H1 (cell line): ENCODE data around the gene SPTBN4. TPM values are rescaled to one million over a fixed set of nuclear protein-coding genes. Genes with fewer than 3 reads are reported as not detected.

Experiments used
- CTCF ChIA-PET: fragments of 300-600 bp; sonication (Branson Sonifier 250); formaldehyde crosslinking; loops from one replicate; lab custom pipeline; 2021; ENCODE audit not compliant: partially characterized antibody; lab: Charles Lee
- POLR2A ChIA-PET: fragments of 300-600 bp; sonication (Branson Sonifier 250); formaldehyde crosslinking; loops from one replicate; lab custom pipeline; 2021; ENCODE audit warnings: inconsistent platforms; ENCODE audit not compliant: partially characterized antibody; lab: Charles Lee
- DNase-seq, 2 experiments: peaks; one replicate each; pipeline versions ENCODE4 v3.0.0 to v3.0.0-alpha.2; 2010 to 2022; ENCODE audit warnings: low spot score in 2 of 2, low read depth in 1 of 2, mixed read lengths in 1 of 2
- FAIRE-seq: peaks from 2 replicates; lab custom pipeline; 2011; peaks lifted over from hg19 to GRCh38; lab: Jason Lieb, UNC
- H2AFZ ChIP-seq: 2 replicates; pipeline ENCODE4 v1.8.1; 2012; ENCODE audit warnings: low read length, inconsistent platforms
- H2AK5ac ChIP-seq: 2 replicates; pipeline ENCODE4 v1.6.1; 2013; ENCODE audit warnings: low read depth, low read length
- H2BK120ac ChIP-seq: replicated peaks from 2 replicates; pipeline ENCODE3; 2013; ENCODE audit warnings: low read depth, low read length, inconsistent platforms
- H2BK12ac ChIP-seq: 2 replicates; pipeline ENCODE4 v1.6.1; 2013; ENCODE audit warnings: low read depth, low read length
- H2BK15ac ChIP-seq: 2 replicates; pipeline ENCODE4 v1.6.1; 2013; ENCODE audit warnings: low read length
- H2BK20ac ChIP-seq: 2 replicates; pipeline ENCODE4 v1.6.1; 2013; ENCODE audit warnings: low read length
- H2BK5ac ChIP-seq: 2 replicates; pipeline ENCODE4 v1.6.1; 2013; ENCODE audit warnings: low read depth, low read length
- H3K14ac ChIP-seq: 2 replicates; pipeline ENCODE4 v1.6.1; 2013; ENCODE audit warnings: inconsistent platforms; ENCODE audit not compliant: insufficient read length
- H3K18ac ChIP-seq: 2 replicates; pipeline ENCODE4 v1.6.1; 2013; ENCODE audit warnings: low read length; ENCODE audit errors: extremely low read depth
- H3K23ac ChIP-seq: 2 replicates; pipeline ENCODE4 v1.6.1; 2013; ENCODE audit warnings: inconsistent platforms; ENCODE audit not compliant: insufficient read length
- H3K23me2 ChIP-seq: 2 replicates; pipeline ENCODE4 v1.6.1; 2013; ENCODE audit warnings: low read depth, low read length
- H3K27ac ChIP-seq: 2 replicates; pipeline ENCODE4 v1.6.1; 2011; ENCODE audit warnings: low read depth, low read length, inconsistent platforms
- H3K27me3 ChIP-seq, 4 experiments: replicated peaks in 1 of 4; 1 replicate in 1 of 4; 2 replicates in 3 of 4; pipeline versions ENCODE4 v1.6.1 to v1.8.1; 2011 to 2013; ENCODE audit warnings: low read length in 3 of 4, mild to moderate bottlenecking in 3 of 4, inconsistent platforms in 2 of 4, mixed read lengths in 2 of 4, moderate library complexity in 1 of 4; ENCODE audit not compliant: control insufficient read depth in 3 of 4, insufficient read depth in 3 of 4; ENCODE audit errors: extremely low read depth in 1 of 4
- H3K36me3 ChIP-seq, 4 experiments: 2 replicates each; pipeline versions ENCODE4 v1.6.1 to v1.8.1; 2011 to 2013; ENCODE audit warnings: mild to moderate bottlenecking in 4 of 4, low read length in 3 of 4, moderate library complexity in 2 of 4, control low read depth in 1 of 4, inconsistent platforms in 1 of 4; ENCODE audit not compliant: insufficient read depth in 4 of 4, control insufficient read depth in 2 of 4
- H3K4ac ChIP-seq: replicated peaks from 2 replicates; pipeline ENCODE3; 2013; ENCODE audit warnings: low read length, low read depth, mixed read lengths, inconsistent platforms; ENCODE audit not compliant: insufficient read length
- H3K4me1 ChIP-seq, 4 experiments: replicated peaks in 1 of 4; 1 replicate in 1 of 4; 2 replicates in 3 of 4; pipeline versions ENCODE4 v1.6.1 to v1.8.1; 2011 to 2013; ENCODE audit warnings: low read length in 3 of 4, inconsistent platforms in 2 of 4, mixed read lengths in 1 of 4; ENCODE audit not compliant: insufficient read depth in 4 of 4, control insufficient read depth in 3 of 4
- H3K4me2 ChIP-seq, 2 experiments: 2 replicates each; pipeline versions ENCODE4 v1.6.1 to v1.8.1; 2011 to 2013; ENCODE audit warnings: low read depth in 2 of 2, low read length in 2 of 2, control low read depth in 1 of 2, inconsistent platforms in 1 of 2, mild to moderate bottlenecking in 1 of 2; ENCODE audit not compliant: insufficient read depth in 1 of 2
- H3K4me3 ChIP-seq, 4 experiments: fragments of 200-600, 300-600 bp in 1 of 4; sonication (generic), shearing (Covaris generic), sonication (Bioruptor Twin) in 1 of 4; 2 replicates each; pipeline versions ENCODE4 v1.5.1 to v1.8.1; 2011 to 2016; ENCODE audit warnings: low read length in 4 of 4, low read depth in 3 of 4, control low read depth in 2 of 4, inconsistent platforms in 2 of 4, mild to moderate bottlenecking in 2 of 4, mixed read lengths in 1 of 4, moderate library complexity in 1 of 4; ENCODE audit not compliant: insufficient read depth in 2 of 4; ENCODE audit errors: extremely low read depth in 1 of 4
- H3K56ac ChIP-seq: replicated peaks from 2 replicates; pipeline ENCODE3; 2013; ENCODE audit warnings: low read depth, mild to moderate bottlenecking, mixed read lengths, low read length, inconsistent platforms; ENCODE audit not compliant: insufficient read length
- H3K79me1 ChIP-seq: 2 replicates; pipeline ENCODE4 v1.6.1; 2013; ENCODE audit warnings: low read depth, low read length, control low read depth
- H3K79me2 ChIP-seq, 2 experiments: 2 replicates each; pipeline versions ENCODE4 v1.6.1 to v1.8.1; 2012 to 2013; ENCODE audit warnings: low read length in 2 of 2, mild to moderate bottlenecking in 2 of 2, inconsistent platforms in 1 of 2; ENCODE audit not compliant: insufficient read depth in 2 of 2, control insufficient read depth in 1 of 2
- H3K9ac ChIP-seq, 4 experiments: replicated peaks in 1 of 4; 1 replicate in 1 of 4; 2 replicates in 3 of 4; pipeline versions ENCODE4 v1.6.1 to v1.8.1; 2011 to 2013; ENCODE audit warnings: low read depth in 3 of 4, low read length in 3 of 4, control low read depth in 2 of 4, mild to moderate bottlenecking in 2 of 4, moderate library complexity in 2 of 4, inconsistent platforms in 1 of 4; ENCODE audit errors: extremely low read depth in 1 of 4
- H3K9me3 ChIP-seq, 2 experiments: 2 replicates each; pipeline versions ENCODE4 v1.6.1 to v1.8.1; 2012 to 2013; ENCODE audit warnings: mild to moderate bottlenecking in 2 of 2, moderate library complexity in 2 of 2, control low read depth in 1 of 2, inconsistent platforms in 1 of 2, low read depth in 1 of 2, low read length in 1 of 2, mixed read lengths in 1 of 2; ENCODE audit not compliant: insufficient read depth in 2 of 2
- H4K20me1 ChIP-seq, 2 experiments: replicated peaks in 1 of 2; 2 replicates each; pipeline versions ENCODE3 to v1.8.1; 2011 to 2013; ENCODE audit warnings: inconsistent platforms in 2 of 2, low read length in 2 of 2, mild to moderate bottlenecking in 1 of 2; ENCODE audit not compliant: insufficient read depth in 2 of 2, control insufficient read depth in 1 of 2
- H4K5ac ChIP-seq: 2 replicates; pipeline ENCODE4 v1.6.1; 2013; ENCODE audit warnings: low read length, low read depth, mixed read lengths, inconsistent platforms; ENCODE audit not compliant: insufficient read length
- H4K8ac ChIP-seq: 2 replicates; pipeline ENCODE4 v1.8.0; 2013; ENCODE audit warnings: mild to moderate bottlenecking, moderate library complexity, low read length, inconsistent platforms; ENCODE audit not compliant: insufficient read depth; ENCODE audit errors: extremely low read depth
- H4K91ac ChIP-seq: replicated peaks from 2 replicates; pipeline ENCODE3; 2013; ENCODE audit warnings: low read length, mixed read lengths, inconsistent platforms; ENCODE audit not compliant: insufficient read length
- ASH2L ChIP-seq: fragments of 200-600, 300-600 bp; sonication (generic); IDR thresholded peaks from one replicate; pipeline ENCODE4 v1.7.1; 2017; ENCODE audit warnings: low read length
- EGR1 ChIP-seq: IDR thresholded peaks from 2 replicates; pipeline ENCODE4 v1.6.1; 2011; ENCODE audit warnings: low read depth, low read length, borderline replicate concordance
- HDAC6 ChIP-seq: IDR thresholded peaks from one replicate; pipeline ENCODE4 v1.7.1; 2012; ENCODE audit warnings: low read depth, mild to moderate bottlenecking, inconsistent platforms, low read length, moderate library complexity
- JUN ChIP-seq: IDR thresholded peaks from 2 replicates; pipeline ENCODE4 v1.6.1; 2011; ENCODE audit warnings: low read depth, mild to moderate bottlenecking, improper control_type of control experiment, low read length
- MAFK ChIP-seq: IDR thresholded peaks from 2 replicates; pipeline ENCODE4 v1.6.1; 2012; ENCODE audit warnings: low read depth, mild to moderate bottlenecking, improper control_type of control experiment, low read length
- POU5F1 ChIP-seq: IDR thresholded peaks from 2 replicates; pipeline ENCODE4 v1.6.1; 2011; ENCODE audit warnings: low read depth, mild to moderate bottlenecking, low read length, moderate library complexity
- RAD21 ChIP-seq, 2 experiments: IDR thresholded peaks in 1 of 2; conservative IDR thresholded peaks in 1 of 2; 2 replicates each; pipeline ENCODE4 v1.6.1; 2011; ENCODE audit warnings: low read depth in 2 of 2, low read length in 2 of 2, improper control_type of control experiment in 1 of 2, inconsistent platforms in 1 of 2, mild to moderate bottlenecking in 1 of 2, moderate library complexity in 1 of 2
- SIN3A ChIP-seq, 2 experiments: IDR thresholded peaks in 1 of 2; conservative IDR thresholded peaks in 1 of 2; 2 replicates each; pipeline ENCODE4 v1.6.1; 2011 to 2012; ENCODE audit warnings: low read length in 2 of 2, improper control_type of control experiment in 1 of 2, low read depth in 1 of 2, mild to moderate bottlenecking in 1 of 2
- SP1 ChIP-seq: IDR thresholded peaks from 2 replicates; pipeline ENCODE4 v1.6.1; 2011; ENCODE audit warnings: low read depth, low read length
- TCF12 ChIP-seq: IDR thresholded peaks from 2 replicates; pipeline ENCODE4 v1.6.1; 2011; ENCODE audit warnings: low read depth, mild to moderate bottlenecking, low read length
- USF2 ChIP-seq: IDR thresholded peaks from 2 replicates; pipeline ENCODE4 v1.6.1; 2011; ENCODE audit warnings: low read length, improper control_type of control experiment
- WGBS, 2 experiments: shearing (Covaris generic) in 1 of 2; methylation state at CpG; one replicate each; pipeline versions ENCODE4 v1.1.6 to v1.1.7; 2013 to 2015; ENCODE audit warnings: low lambda C conversion rate in 2 of 2, mixed read lengths in 2 of 2, inconsistent platforms in 1 of 2, low coverage in 1 of 2, missing lambda C conversion rate in 1 of 2; ENCODE audit not compliant: insufficient replicate concordance in 2 of 2, insufficient coverage in 1 of 2, insufficient read length in 1 of 2; ENCODE audit errors: extremely low coverage in 1 of 2, missing lambda C conversion rate in 1 of 2; 5-methylcytosine and 5-hydroxymethylcytosine counted together
- polyA plus RNA-seq, 7 experiments: library from polyadenylated mRNA; depleted of rRNA in 3 of 7; stranded (reverse) in 5 of 7; unstranded in 2 of 7; fragments of >200 nt in 5 of 7; fragments of 200-250 nt in 2 of 7; gene quantifications; 1 replicate in 5 of 7; 2 replicates in 1 of 7; 4 replicates in 1 of 7; pipeline versions ENCODE4 v1.2.1 to v1.2.3, GENCODE V29; 2011 to 2013; ENCODE audit warnings: missing spikeins in 2 of 7, mixed read lengths in 2 of 7
- total RNA-seq: library from RNA; stranded (reverse); fragmentation: NEBNext Ultra II Directional; extraction: Animal tissue kit (Norgen Biotek cat#: 25700); gene quantifications from 2 replicates; pipeline ENCODE4 v1.2.1, GENCODE V29; 2021

Gene SPTBN4
- total and polyA plus RNA-seq, 2 of the 8 experiments (the other 6 are each of a cell fraction or from before 2014, with no cell fraction given) = 1.9 to 3.0 TPM

GRCh38 chr19:40446263-40446784 is 20.5 kb upstream of the SPTBN4 start:
- peaks cover 0 to 3% of the 10 kb centered on the region in 2 experiments for H4K20me1 ChIP-seq
- FAIRE-seq = no peak
- no peak overlapping the region; the same call in 1 of the 2 replicates for H3K27ac ChIP-seq
- 0 out of 4 replicates have a peak overlapping the region, but pooled peaks of 1 of the 2 experiments have one; percentile 57 for H3K4me2 ChIP-seq
- H3K4ac ChIP-seq = no peak overlapping the region
- no peak overlapping the region for H2BK120ac ChIP-seq
- no peak overlapping the region for H3K4me3 ChIP-seq
- H3K79me2 ChIP-seq = peaks cover 0 to 19% of the 10 kb centered on the region in 2 experiments; a peak in 2 of 4 replicates
- H3K79me1 ChIP-seq = no peaks in the 10 kb centered on the region
- no peak overlapping the region for H2BK5ac ChIP-seq
- no peak for DNase-seq
- 0 out of 2 replicates have a peak overlapping the region, but pooled peaks have one; percentile 92 for H2BK15ac ChIP-seq
- peak overlapping the region; percentile 95; the same call in 1 of the 2 replicates for H4K8ac ChIP-seq
- ChIA-PET POLR2A (interaction anchor here (1.1 to 1.8 kb wide), 4 partner anchors 8 to 26 kb away, joined by 3 to 7 read pairs (median 4); no protein-coding TSS in a partner anchor), CTCF (interaction anchor here (5.1 kb wide), 1 partner anchor 18 kb away, joined by 29 read pairs; the partner anchor contains the start of gene BLVRB)
- no peak overlapping the region for H4K5ac ChIP-seq
- H2BK20ac ChIP-seq = no peak overlapping the region
- no peak overlapping the region for H3K18ac ChIP-seq
- H3K9ac ChIP-seq = peak overlapping the region in 3 of 4 experiments; percentile 48 to 57 (median 52); a peak in 4 of 7 replicates
- no peak overlapping the region for H4K91ac ChIP-seq
- H3K56ac ChIP-seq = no peak overlapping the region
- no peak overlapping the region for H2AFZ ChIP-seq
- no peak overlapping the region for H2AK5ac ChIP-seq
- H2BK12ac ChIP-seq = peak overlapping the region; percentile 80; the same call in 1 of the 2 replicates
- 83% methylated on average over 8 of the region's 8 CpGs; no CpG with 5 or more reads in 1 of the 2 experiments for WGBS, 2 experiments
- H3K4me1 ChIP-seq = peaks cover 3 to 9% (median 7%) of the 10 kb centered on the region in 4 experiments; a peak in 6 of 7 replicates
- no peak overlapping the region for H3K23ac ChIP-seq
- no peaks in the 10 kb centered on the region for H3K9me3 ChIP-seq
- H3K14ac ChIP-seq = no peak overlapping the region
- H3K23me2 ChIP-seq = peaks cover 7% of the 10 kb centered on the region; the same call in 1 of the 2 replicates
- peaks cover 5 to 8% (median 6%) of the 10 kb centered on the region in 4 experiments; a peak in 5 of 8 replicates for H3K36me3 ChIP-seq
- H3K27me3 ChIP-seq = no peaks in the 10 kb centered on the region
- TF ChIP-seq USF2 (no peak), JUN (no peak), SP1 (no peak), ASH2L (no peak), EGR1 (no peak), SIN3A (conservative IDR thresholded peaks at IDR 0.05 in 1 of 2, IDR thresholded peaks at IDR 0.05 in 1 of 2; ENCODE audit: low read depth in 1 of 2, low read length in 2 of 2) (no peak), POU5F1 (no peak), RAD21 (IDR thresholded peaks at IDR 0.05 in 1 of 2, conservative IDR thresholded peaks at IDR 0.05 in 1 of 2; ENCODE audit: low read depth in 2 of 2, low read length in 2 of 2) (no peak), HDAC6 (no peak), MAFK (no peak), TCF12 (no peak)
